GM18909 (cell line): ENCODE data around the gene C10orf90.

Experiments
- ATAC-seq: cut with Tn5 transposase; IDR thresholded peaks from one replicate; pipeline ENCODE4 v1.9.1; 2021; ENCODE audit warnings: mild to moderate bottlenecking; ENCODE audit not compliant: unreplicated experiment, poor library complexity

Gene C10orf90

DNA sequence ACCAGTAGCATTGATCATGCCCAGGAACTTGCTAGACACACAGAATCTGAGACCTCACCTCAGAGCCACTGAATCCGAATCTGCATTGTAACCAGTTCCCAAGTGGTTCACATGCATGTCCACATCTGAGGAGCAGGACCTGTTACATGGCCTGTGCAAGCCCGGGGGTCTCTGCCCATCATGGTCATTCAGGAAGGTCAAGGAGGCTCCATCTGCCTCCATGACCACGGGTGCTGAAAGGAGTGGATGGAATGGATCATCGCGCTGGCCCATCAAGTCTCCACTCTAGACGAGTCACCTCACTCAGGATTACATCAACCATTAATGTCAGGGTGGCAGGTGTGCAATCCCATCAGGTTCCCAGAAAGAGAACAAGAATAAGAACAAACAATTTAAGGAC, 196.5 kb downstream of the C10orf90 start:
- no peak for ATAC-seq

DNA sequence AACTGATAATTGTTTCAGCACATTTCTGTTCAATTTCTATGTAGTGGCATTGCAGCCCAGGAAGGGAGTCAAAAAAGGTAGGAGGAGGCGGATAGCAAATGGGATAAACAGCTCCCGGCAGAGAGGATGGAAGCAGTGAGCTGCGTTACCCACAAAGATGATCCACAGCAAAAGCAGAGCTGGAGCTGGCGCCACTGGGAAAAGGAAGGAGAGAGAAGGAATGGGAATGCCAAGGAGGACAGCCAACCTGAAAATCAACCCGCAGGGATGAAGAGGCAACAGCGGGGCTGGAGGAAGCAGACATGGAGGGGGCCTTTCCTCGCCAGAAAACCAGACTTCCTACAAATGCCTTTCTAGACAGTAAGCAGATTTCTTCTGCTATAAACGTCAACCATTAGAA, 199.5 kb downstream of the C10orf90 start:
- ATAC-seq = no peak

DNA sequence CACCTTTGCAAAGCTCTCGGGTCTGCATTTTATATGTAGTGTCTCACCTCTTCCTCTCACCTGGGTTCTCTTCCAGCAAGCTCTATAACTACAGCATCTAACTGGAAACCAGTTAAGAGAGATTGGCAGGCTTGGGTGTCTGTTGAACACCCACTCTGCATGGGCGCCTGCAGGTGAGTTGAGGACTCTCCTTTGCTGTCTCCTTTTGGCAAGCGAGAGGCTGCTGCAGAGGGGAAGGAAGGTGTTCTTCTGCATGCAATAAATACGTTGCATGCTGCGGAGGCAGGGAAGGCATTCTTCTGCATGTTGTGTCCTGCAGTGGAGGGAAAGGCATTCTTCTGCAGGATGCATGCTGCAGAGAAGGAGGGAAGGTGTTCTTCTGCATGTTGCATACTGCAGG, 200.8 kb downstream of the C10orf90 start:
- ATAC-seq = no peak

DNA sequence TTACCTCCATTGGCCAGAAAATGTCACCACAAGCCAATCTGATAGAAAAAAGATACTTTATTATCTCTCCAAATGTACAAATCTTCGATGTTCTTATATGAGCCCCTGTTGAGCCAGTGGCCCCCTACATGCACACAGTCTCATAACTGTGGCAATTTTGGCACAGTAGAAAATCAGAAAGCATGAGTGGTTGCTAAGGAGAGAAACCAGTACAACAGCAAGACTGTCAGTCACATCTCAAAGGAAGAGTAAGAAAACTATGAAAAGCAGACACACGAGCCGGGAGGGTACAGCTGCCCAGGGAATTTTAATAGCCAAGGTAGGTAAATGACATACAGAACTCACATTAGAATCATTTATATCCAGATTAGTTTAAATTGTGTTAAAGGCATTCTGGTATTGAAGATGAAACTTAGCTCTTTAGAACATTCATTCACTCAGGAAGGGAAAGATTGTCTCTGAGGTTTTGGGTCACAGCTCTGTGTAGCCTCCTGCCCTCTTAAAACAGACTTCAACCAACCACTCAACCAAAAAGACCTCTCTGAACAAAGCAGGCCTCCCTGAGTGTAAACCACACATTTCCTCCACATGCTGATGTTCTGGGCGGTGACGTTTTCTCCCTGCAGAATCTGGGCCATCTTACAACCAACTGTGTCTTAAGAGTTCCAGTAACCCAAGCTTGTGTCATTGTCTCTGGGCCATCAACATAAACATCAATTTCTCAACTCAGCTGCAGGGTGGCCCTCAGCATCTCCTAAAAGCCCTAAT, 201.4 kb downstream of the C10orf90 start:
- no peak for ATAC-seq

GRCh38 chr10:126468467-126468866, 202.0 kb downstream of the C10orf90 start:
- ATAC-seq = no peak

- no peak for ATAC-seq
Observed at GRCh38 chr10:126465771-126466170, 204.7 kb downstream of the C10orf90 start.

- ATAC-seq = no peak
Observed at GRCh38 chr10:126463286-126463685, 207.2 kb downstream of the C10orf90 start.

- ATAC-seq = no peak
Observed at GRCh38 chr10:126461289-126461940, 209.1 kb downstream of the C10orf90 start.

DNA sequence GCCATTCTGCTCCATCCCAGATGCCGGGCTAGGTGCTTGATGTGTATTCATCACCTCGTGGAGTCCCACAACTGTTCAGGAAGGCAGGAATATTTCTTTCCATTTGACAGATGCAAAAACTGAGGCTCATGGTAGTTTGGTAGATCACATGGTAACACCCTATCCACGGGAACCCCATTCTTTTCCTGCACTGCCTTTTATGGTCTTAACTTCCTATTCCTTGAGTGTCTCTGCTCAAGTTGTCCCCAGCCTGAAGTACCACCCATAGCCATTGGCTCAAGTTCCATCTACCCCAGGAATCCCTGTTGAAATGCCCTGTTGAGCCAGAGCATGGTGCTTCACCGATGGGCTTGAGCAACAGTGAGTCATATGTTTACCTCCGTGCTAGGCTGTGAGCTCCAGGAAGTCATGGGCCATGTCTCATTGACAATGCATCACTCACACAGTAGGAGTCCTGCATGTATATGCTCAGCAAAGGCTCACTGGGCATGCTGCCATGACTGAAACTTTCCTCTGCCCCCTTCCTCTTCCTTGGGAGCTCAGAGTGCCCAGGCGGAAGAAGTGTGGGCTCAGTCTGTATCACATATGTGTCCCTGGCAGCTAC, 210.5 kb downstream of the C10orf90 start:
- ATAC-seq = no peak

DNA sequence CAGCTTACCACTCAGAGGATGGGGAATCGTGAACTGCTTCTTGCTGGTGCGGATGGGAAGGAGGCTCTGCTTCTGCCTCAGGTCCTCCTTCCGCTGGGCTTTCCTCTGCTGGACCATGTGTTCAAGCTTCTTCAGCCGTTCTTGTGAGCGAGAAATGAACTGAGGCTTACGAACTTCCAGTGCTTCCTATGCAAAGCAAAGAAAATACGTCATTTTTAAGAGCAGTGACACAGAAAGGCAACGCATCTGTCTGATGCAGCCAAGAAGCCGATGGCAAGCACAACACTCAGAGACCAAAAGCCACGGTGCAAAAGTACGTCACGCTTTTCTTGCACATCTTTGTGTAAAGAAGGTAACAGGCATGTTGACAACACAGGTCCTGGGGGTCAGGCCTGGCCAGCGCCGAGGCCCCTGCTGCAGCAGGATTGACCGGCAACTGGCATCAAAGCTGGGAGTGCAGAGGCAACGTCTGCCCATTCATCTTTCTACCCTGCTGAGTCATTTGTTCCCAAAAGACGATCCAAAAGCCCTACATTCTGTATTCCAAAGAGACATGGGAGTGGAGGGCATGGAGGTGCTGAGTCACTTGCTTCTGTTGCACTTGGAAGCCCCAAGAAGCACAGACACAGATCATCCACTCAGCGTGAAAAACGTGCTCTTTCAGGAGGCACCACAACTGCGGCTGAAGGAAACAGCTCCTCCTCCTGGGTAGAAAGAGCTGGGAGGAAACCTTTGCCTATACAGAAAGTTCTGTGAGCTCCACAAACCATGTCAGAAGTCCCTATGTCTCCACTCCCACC, 211.3 kb downstream of the C10orf90 start:
- ATAC-seq = no peak

- no peak for ATAC-seq
Observed at GRCh38 chr10:126458466-126458865, 212.0 kb downstream of the C10orf90 start.

DNA sequence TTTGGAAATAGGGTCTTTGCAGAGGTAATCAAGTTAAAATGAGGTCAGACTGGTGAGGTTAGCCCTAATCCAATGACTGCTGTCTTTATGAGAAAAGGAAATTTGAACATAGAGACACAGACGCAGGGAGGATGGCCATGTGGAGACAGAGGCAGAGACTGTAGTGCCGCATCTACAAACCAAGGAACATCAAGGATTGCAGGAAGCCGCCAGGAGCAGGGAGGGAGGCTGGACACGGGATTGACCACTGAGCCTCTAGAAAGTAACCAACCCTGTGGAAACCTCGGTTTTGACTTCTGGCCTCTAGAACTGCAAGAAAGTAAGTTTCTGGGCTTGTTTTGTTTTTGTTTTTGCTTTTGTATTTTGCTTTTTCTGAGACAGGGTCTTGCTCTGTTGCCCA, 213.9 kb downstream of the C10orf90 start:
- ATAC-seq = no peak

- ATAC-seq = no peak
Observed at GRCh38 chr10:126455766-126456405, 214.6 kb downstream of the C10orf90 start.

DNA sequence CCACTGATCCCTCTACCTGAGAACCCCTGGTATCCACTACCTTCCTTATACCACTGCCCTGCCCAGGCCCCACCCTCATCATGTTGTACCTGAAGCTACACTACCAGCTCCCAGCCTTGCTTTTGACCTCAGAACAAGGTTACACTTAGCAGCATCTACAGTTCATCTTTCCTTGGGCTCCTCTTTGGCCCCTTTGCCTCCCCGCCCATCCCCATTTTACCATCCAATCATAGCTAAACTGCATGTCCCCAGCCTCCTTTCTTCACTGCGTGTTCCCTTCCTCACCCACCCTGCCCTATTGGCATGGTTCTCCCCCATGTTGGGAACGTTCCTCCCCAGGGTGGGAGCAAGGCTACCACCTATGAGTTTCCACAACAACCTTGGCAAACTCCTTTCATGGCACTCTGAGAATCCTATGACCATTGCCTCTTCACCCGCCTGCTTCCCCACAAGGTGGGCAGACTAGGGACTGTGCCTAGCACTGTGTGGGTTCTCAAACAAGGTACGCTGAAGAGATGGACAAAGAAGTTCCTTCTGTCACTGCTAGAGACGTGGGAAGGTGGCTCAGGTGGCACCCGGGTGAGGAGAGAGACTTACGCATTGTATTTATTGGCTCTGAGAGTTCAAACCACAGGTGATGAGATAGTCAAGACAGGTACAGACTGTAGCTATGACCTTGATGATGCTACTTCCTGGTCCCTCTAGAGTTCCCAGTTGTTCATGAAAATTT, 215.3 kb downstream of the C10orf90 start:
- ATAC-seq = no peak

DNA sequence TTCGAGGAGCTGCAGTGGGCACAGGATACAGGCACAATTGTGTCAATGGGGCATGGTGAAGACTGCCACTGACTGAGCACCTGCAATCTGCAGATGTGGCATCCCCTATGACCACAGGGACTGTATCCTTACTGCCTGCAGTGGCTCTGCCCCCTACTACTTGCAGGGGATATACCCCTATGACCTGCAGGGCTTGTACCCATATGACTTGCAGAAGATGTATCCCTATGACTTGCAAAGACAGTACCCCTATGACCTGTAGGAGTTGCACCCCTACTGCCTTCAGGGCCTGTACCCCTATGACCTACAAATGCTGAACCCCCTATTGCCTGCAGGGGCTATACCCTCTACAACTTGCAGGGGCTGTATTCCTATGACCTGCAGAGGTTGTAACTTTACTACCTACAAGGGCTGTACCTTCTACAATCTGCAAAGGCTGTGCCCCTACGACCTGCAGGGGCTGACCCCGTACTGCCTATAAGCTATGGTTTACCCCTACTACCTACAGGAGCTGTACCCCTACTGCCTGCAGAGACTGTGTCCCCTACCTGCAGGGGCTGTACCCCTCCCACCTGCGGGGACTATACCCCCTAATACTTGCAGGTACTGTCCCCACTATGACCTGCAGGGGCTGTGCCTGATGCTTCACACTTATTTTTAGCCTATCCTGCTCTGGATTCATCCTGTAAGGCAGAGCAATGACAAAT, 216.3 kb downstream of the C10orf90 start:
- no peak for ATAC-seq

- ATAC-seq = no peak
Observed at GRCh38 chr10:126452245-126452644, 218.2 kb downstream of the C10orf90 start.

GRCh38 chr10:126448091-126448490, 222.4 kb downstream of the C10orf90 start:
- no peak for ATAC-seq

DNA sequence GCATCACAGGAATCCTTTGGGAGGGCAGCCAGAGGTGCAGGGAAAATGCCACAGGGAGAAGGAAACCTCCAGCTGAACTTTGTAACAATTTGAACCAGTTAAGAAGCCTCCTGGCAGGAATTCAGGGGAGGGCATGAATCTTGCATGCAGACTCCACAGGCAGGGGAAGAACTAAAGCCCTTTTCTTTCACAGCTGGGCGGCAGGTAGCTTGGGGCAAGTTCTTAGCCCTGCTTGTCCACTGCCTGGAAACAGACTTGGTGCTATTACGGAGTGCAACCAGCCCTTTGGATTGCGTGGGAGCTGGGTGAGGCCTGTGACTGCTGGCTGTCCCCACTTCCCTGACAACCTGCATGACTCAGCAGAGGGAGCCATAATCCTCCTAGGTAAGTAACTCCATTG, 230.6 kb downstream of the C10orf90 start:
- no peak for ATAC-seq

- ATAC-seq = no peak
Observed at GRCh38 chr10:126438407-126438783, 232.1 kb downstream of the C10orf90 start.
